Activated T-cell treated with anti-CD3 and anti-CD28 coated beads, Interleukin-2, amount 50 U/mL, for 72 hours (primary cell): ENCODE measurements around the gene OVOL2. TPM values are rescaled to one million over a fixed set of nuclear protein-coding genes. Genes with fewer than 3 reads are reported as not detected.

Source experiments
- ATAC-seq, 2 donors: fragments of 150-1000 bp; cut with Tn5 transposase; replicated peaks in 1 of 2; 2 replicates each; pipeline ENCODE4 v1.10.0; 2021; ENCODE audit warnings: moderate library complexity in 2 of 2, mild to moderate bottlenecking in 1 of 2
- DNase-seq, 2 donors: peaks; one replicate each; pipeline ENCODE4 v3.0.0; 2021 to 2022; ENCODE audit warnings: mixed read lengths in 1 of 2
- H3K27ac Mint-ChIP-seq: one replicate; pipeline ENCODE4 v1.8.0; 2022; ENCODE audit warnings: mild to moderate bottlenecking, moderate library complexity, mixed read lengths
- H3K27me3 Mint-ChIP-seq: one replicate; pipeline ENCODE4 v1.8.0; 2022; ENCODE audit warnings: low read depth, mixed read lengths
- H3K36me3 Mint-ChIP-seq, 2 donors: one replicate each; pipeline ENCODE4 v1.8.0; 2022; ENCODE audit warnings: mixed read lengths in 2 of 2, mild to moderate bottlenecking in 1 of 2; ENCODE audit not compliant: insufficient read depth in 2 of 2
- H3K4me1 Mint-ChIP-seq: one replicate; pipeline ENCODE4 v1.8.0; 2022; ENCODE audit warnings: low read depth, mixed read lengths
- H3K4me3 Mint-ChIP-seq, 2 donors: one replicate each; pipeline ENCODE4 v1.8.0; 2022; ENCODE audit warnings: mild to moderate bottlenecking in 2 of 2, mixed read lengths in 2 of 2, moderate library complexity in 2 of 2
- H3K9me3 Mint-ChIP-seq, 2 donors: one replicate each; pipeline ENCODE4 v1.8.0; 2022; ENCODE audit warnings: mixed read lengths in 2 of 2
- total RNA-seq, 2 donors: library from RNA; stranded (reverse); gene quantifications; one replicate each; pipeline ENCODE4 v1.2.3, GENCODE V29; 2022

Gene OVOL2
- total RNA-seq, 2 donors from 2014 or later, result 0.25 to 0.41 TPM

DNA sequence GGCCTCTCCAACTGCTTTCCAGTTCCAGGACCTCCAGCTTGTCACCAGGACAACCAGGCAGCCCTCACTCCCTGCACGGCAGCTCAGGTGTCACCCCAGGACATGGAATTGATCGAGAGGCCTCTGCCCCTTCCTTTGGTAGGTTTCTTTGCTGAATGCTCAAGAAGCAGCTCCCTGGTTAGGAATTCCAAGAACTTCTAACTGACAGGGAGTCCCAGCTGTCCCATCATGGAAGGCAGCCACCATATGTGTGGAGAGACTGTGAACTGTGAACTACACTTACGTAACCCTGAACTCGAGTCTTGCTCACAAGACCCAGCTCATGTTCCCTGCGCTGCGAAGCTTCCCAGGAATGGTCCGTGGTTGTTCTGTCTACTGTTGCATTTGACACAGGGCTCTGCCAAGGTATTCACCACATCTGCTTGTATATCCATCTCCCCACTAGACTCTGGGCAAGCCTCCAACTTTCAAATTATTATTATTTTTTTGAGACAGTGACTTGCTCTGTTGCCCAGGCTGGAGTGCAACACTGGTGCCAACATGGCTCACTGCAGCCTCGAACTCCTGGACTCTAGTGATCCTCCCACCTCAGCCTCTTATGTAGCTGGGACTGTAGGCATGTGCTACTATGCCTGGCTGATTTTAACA, 53.2 kb downstream of the OVOL2 start:
- Mint-ChIP-seq H3K4me3 (no peak overlapping the region), H3K36me3 (no peaks in the 10 kb centered on the region), H3K4me1 (no peaks in the 10 kb centered on the region), H3K27ac (no peak overlapping the region), H3K27me3 (no peaks in the 10 kb centered on the region), H3K9me3 (no peaks in the 10 kb centered on the region)
- DNase-seq (no peak), ATAC-seq (no peak)

DNA sequence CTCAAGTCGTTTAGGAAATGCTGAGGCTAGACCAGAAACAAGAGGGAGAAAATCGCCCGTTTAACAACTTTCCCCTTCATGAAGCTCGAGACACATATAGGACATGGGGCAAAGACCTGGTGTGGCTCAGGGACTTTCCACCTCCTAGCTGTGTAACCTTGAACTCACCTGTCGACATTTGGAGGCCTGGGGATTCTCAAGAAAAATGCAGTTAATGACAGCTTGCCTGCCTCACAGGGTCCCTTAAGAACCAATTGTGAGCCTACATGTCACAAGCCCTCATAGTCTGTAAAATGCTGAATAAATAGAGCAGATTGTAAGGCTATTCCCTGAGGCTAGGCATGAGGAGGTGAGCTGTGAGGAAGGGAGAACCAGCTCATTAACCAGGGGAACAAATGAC, 53.8 kb downstream of the OVOL2 start:
- H3K4me3 Mint-ChIP-seq, result no peak overlapping the region
- no peak for DNase-seq
- no peaks in the 10 kb centered on the region for H3K4me1 Mint-ChIP-seq
- no peak for ATAC-seq
- no peaks in the 10 kb centered on the region for H3K36me3 Mint-ChIP-seq
- no peak overlapping the region for H3K27ac Mint-ChIP-seq
- no peaks in the 10 kb centered on the region for H3K9me3 Mint-ChIP-seq
- no peaks in the 10 kb centered on the region for H3K27me3 Mint-ChIP-seq

DNA sequence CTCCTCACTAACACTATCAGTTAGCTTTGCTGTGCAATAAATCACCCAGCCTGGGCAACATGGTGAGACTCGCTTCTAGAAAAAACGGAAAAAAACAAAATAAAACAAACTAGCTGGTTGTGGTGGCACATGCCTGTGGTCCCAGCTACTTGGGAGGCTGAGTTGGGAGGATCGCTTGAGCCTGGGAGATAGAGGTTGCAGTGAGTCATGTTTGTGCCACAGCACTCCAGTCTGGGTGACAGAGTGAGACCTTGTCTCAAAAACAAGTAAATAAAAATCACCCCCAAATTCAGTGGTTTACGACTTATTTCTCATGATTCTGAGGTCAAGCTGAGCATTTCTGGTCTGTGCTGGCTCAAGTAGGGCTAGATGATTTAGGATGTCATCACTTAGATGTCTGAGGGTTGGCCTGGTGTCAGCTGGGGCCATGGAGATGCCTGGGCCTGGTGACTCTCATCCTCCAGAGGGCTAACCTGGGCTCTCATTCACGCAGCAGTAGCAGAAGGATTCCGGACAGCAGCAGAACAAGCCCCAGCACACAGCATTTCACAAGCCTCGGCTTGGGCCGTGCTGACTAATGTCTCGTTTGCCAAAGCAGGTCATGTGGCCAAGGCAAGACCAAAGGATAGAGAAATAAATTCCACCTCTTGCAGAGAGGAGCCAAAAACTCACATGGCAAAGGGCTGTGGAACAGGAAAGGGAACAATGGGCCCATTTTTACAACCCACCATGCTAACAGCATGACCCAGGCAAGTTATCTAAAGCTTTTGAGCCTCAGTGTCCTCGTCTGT, 56.4 kb downstream of the OVOL2 start:
- H3K9me3 Mint-ChIP-seq, result no peaks in the 10 kb centered on the region
- no peak for ATAC-seq
- peaks cover 3% of the 10 kb centered on the region for H3K4me1 Mint-ChIP-seq
- peaks cover 5% of the 10 kb centered on the region for H3K27me3 Mint-ChIP-seq
- no peak overlapping the region for H3K4me3 Mint-ChIP-seq
- H3K27ac Mint-ChIP-seq, result no peak overlapping the region
- no peaks in the 10 kb centered on the region for H3K36me3 Mint-ChIP-seq
- DNase-seq, result no peak

DNA sequence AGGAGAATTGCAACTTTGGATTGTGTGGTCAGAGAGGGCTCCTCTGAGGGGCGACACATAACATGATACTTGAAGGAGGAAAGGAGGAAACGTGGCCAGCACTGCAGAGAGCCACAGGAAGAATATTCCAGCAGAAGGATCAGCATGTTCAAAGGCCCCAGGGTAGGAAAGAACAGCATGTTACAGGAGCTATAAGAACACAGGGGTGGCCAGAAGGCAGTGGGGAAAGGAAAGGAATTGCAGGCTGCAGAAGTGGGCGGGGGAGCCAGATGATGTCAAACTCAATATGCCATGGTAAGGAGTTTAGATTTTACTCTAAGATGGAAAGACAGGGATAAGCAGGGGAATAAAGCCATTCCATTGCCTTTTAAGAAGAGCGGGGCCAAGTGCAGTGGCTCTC, 58.1 kb downstream of the OVOL2 start:
- DNase-seq (no peak), ATAC-seq (no peak)
- H3K4me1 Mint-ChIP-seq, result peaks cover 9% of the 10 kb centered on the region
- no peak overlapping the region for H3K4me3 Mint-ChIP-seq
- no peak overlapping the region for H3K27ac Mint-ChIP-seq
- no peaks in the 10 kb centered on the region for H3K9me3 Mint-ChIP-seq
- no peaks in the 10 kb centered on the region for H3K36me3 Mint-ChIP-seq
- peaks cover 5% of the 10 kb centered on the region for H3K27me3 Mint-ChIP-seq

DNA sequence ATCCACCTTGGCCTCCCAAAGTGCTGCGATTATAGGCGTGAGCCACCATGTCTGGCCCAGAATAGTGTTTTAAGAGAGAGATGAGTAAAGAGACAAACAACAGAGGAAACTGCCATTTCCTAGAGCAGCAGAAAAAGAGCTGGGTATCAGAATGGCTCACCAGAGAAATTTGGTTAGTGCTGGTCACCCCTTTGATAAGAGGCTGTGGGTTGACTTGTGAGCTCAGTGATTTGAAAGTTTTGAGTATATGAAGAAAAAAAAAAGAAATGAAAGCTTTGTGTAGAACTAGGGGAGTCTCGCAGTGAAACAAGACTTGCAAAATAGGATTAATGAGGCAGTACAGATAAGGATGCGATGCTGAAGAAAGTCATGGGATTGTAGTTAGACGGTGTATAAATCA, 59.3 kb downstream of the OVOL2 start:
- ATAC-seq (no peak), DNase-seq (no peak)
- no peaks in the 10 kb centered on the region for H3K36me3 Mint-ChIP-seq
- H3K4me1 Mint-ChIP-seq, result peaks cover 12% of the 10 kb centered on the region
- no peak overlapping the region for H3K4me3 Mint-ChIP-seq
- H3K9me3 Mint-ChIP-seq, result no peaks in the 10 kb centered on the region
- H3K27ac Mint-ChIP-seq, result no peak overlapping the region
- peaks cover 5% of the 10 kb centered on the region for H3K27me3 Mint-ChIP-seq

DNA sequence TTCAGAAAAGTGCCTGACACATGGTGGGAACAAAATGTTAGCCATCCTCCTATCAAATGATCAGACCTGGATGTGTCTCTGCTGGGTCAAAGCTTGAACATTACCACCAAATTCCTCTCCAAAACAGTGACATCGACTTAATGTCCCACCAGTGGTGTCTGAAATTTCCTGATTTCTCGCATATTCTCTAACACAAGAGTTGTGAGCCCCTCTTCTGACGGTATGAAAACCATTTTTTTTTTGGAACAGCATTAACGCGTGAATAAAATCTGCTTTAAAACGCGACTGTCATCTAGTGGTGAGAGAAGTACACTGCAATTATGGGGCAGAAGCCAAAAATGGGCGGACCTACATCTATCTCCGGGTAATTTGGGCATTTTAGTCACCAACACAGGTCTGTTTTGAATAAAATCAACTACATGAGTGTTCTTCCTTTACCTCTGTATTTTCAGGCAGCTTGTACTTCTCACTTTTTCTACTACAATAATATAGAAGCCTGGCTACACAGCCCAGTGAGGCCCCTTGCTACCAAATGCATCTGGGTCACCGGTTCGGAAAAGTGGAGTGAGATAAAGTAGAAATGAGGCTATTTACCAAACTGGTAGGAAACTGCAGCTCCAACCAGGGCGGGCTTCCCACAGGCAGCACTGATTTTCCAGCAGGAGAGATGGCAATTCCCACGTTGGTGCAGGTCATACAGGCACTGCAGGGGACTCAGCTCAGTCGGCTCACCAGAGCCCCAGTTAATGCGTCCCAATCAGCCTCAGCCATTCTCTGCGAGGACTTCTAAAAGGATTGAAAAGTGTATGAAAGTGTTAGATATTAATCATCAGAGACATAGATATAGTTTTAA, 61.5 kb downstream of the OVOL2 start:
- Mint-ChIP-seq H3K27me3 (peaks cover 5% of the 10 kb centered on the region), H3K36me3 (no peaks in the 10 kb centered on the region), H3K4me3 (no peak overlapping the region), H3K4me1 (peaks cover 29% of the 10 kb centered on the region), H3K9me3 (no peaks in the 10 kb centered on the region), H3K27ac (no peak overlapping the region)
- ATAC-seq (peak; percentile 39 to 43), DNase-seq (peak; percentile 45 to 58)

DNA sequence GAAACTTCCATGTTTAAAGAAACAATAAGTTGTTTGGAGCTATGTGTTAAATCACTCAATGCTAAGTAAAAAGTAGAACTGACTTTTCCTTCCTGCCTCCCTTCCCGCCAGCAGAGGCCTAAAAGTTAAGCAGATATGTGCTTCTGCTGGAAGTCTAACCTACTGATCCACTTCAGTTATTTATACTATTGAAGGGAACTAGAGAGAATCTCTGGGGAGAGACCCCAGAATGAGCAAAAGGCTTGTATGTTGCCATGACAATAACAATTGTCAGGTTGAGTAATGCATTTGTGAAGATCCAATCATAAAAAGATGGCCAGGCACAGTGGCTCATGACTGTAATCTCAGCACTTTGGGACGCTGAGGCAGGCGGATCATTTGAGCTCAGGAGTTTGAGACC, 64.2 kb downstream of the OVOL2 start:
- DNase-seq (no peak), ATAC-seq (no peak)
- Mint-ChIP-seq H3K36me3 (peaks cover 0 to 4% of the 10 kb centered on the region in 2 donors), H3K27ac (peak overlapping the region; percentile 60), H3K4me1 (peaks cover 29% of the 10 kb centered on the region), H3K9me3 (no peaks in the 10 kb centered on the region), H3K27me3 (peaks cover 5% of the 10 kb centered on the region), H3K4me3 (peak overlapping the region in 1 of 2 donors; percentile 73)

DNA sequence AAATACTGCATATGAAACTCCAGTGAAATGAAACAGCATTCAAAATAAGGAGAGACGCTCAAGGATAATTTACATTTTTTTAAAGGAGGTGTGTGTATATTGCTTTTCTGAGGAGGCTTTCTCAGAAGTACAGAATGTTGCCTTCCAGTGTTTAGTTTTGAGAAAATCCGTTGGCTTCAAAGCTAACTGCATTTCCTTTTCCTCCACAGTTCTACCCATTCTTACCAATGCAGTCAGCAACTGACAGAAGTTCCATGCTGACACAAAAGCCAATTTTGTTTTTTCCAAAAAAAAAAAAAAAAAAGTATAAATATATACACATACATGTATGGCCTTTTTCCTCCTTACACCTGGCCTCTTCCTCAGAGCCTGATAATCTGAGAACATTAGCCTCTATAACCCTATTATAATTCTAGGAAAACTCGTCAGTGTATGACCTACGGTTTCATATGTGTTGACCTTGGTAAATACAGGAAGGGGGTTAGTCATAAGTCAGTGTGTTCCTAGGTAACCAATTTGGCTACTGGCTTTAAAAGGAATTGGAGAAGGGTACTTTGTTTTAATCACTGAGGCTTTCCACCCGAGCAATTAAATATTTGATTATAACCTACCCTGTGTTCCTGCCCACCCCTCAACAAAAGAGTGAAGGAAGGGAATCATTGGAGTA, 64.7 kb downstream of the OVOL2 start:
- Mint-ChIP-seq H3K4me3 (peak overlapping the region; percentile 73 to 77), H3K27me3 (peaks cover 5% of the 10 kb centered on the region), H3K4me1 (peaks cover 33% of the 10 kb centered on the region), H3K9me3 (no peaks in the 10 kb centered on the region), H3K36me3 (peaks cover 0 to 4% of the 10 kb centered on the region in 2 donors), H3K27ac (peak overlapping the region; percentile 68)
- ATAC-seq (peak; percentile 16 to 42), DNase-seq (no peak)

DNA sequence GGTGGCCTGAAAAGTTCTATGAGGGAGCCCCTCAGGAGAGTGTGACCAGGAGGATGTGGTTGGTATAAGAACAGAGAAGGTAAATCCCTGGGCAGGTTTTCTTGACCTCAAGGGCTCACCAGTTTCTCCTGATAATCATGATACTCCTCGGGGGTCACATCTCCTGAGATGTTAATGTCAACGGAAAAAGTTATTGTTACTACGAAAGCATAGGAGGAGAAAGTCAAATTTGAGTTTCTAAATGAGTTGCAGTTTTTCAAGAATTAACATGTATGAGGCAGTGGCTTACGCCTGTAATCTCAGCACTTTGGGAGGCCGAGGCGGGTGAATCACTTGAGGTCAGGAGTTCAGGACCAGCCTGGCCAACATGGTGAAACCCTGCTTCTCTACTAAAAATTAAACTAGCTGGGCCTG, 65.5 kb downstream of the OVOL2 start:
- ATAC-seq, result peak; percentile 87
- Mint-ChIP-seq H3K27ac (peak overlapping the region; percentile 68), H3K9me3 (no peaks in the 10 kb centered on the region), H3K36me3 (peaks cover 0 to 10% of the 10 kb centered on the region in 2 donors), H3K27me3 (no peaks in the 10 kb centered on the region), H3K4me1 (peaks cover 41% of the 10 kb centered on the region), H3K4me3 (peak overlapping the region; percentile 73 to 77)
- DNase-seq, result peak; percentile 62 to 74

DNA sequence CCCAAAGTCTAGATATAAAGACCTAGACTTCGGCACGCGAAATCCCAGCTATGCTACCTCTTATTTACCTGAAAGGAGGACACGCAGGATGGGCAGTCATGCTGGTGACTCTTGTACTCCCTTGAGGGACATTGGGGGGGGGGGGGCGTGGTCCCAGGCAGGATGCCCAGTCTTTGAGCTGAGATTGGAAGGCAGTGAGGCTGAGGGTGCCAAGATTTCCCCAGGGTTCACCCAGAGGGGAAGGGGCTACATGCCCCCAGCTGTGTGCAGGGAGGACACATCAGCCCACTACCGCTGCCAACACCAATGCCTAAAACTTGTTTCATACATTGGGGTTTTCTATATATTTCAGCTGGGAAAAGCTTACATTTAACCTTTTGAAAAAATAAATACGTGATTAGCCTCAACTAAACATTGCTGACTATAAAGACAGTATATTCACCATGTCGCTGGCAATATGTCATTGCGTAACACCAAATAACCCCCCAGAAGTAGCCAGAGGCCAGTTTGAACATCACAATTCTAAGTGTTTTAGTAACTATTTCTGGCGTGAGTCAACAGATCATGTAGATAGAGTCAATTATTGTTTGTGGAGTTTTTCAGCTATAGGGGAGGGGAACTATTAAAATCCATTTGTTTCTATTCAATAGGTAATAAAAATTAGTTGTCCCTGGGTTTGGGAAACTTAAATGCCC, 67.3 kb downstream of the OVOL2 start:
- DNase-seq (no peak), ATAC-seq (no peak)
- H3K36me3 Mint-ChIP-seq, result peaks cover 0 to 16% of the 10 kb centered on the region in 2 donors
- H3K27ac Mint-ChIP-seq, result no peak overlapping the region
- no peaks in the 10 kb centered on the region for H3K27me3 Mint-ChIP-seq
- H3K9me3 Mint-ChIP-seq, result no peaks in the 10 kb centered on the region
- H3K4me1 Mint-ChIP-seq, result peaks cover 35% of the 10 kb centered on the region
- no peak overlapping the region for H3K4me3 Mint-ChIP-seq

DNA sequence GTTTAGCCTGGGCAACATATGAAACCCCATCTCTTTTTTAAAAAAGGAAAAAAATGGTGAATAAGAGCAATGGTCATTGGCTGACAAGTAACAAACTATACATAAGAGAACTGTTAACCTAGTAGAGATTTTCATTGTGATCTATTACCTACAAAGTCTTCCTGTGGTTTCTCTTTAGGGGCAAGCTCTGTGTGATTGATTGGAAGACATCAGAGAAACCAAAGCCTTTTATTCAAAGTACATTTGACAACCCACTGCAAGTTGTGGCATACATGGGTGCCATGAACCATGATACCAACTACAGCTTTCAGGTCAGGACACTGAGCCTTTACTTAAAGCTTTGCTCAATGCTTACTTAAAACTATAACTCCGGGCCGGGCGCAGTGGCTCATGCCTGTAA, 69.7 kb downstream of the OVOL2 start:
- no peaks in the 10 kb centered on the region for H3K27me3 Mint-ChIP-seq
- peaks cover 27% of the 10 kb centered on the region for H3K4me1 Mint-ChIP-seq
- no peak overlapping the region for H3K4me3 Mint-ChIP-seq
- peaks cover 0 to 22% of the 10 kb centered on the region in 2 donors for H3K36me3 Mint-ChIP-seq
- DNase-seq (no peak), ATAC-seq (no peak)
- H3K9me3 Mint-ChIP-seq, result no peaks in the 10 kb centered on the region
- H3K27ac Mint-ChIP-seq, result no peak overlapping the region

DNA sequence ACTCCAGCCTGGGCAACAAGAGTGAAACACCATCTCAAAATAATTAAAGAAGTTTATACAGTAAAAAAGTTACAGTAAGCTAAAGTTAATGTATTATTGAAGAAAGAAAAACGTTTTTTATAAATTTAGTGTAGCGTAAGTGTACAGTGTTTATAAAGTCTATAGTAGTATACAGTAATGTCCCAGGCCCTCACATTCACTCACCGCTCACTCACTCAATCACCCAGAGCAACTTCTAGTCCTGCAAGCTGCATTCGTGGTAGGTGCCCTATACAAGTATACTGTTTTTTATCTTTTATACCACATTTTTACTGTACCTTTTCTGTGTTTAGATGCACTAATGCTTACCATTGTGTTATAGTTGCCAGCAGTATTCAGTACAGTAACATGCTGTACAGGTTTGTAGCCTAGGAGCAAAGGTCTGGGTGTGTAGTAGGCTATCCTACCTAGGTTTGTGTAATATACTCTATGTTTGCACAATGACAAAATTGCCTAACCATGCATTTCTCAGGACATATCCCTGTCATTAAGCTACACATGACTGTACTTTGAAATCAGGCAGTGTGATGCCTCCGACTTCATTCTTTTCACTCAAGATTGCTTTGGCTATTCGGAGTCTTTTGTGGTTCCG, 72.2 kb downstream of the OVOL2 start:
- peaks cover 15% of the 10 kb centered on the region for H3K4me1 Mint-ChIP-seq
- ATAC-seq (no peak), DNase-seq (no peak)
- no peak overlapping the region for H3K4me3 Mint-ChIP-seq
- no peaks in the 10 kb centered on the region for H3K27me3 Mint-ChIP-seq
- H3K9me3 Mint-ChIP-seq, result no peaks in the 10 kb centered on the region
- H3K27ac Mint-ChIP-seq, result no peak overlapping the region
- H3K36me3 Mint-ChIP-seq, result peaks cover 3 to 28% of the 10 kb centered on the region in 2 donors
